HG03521 (cell line): ENCODE measurements around the gene SLC18A3.
A peak's percentile ranks its signal among the peaks of the same experiment; 100 is the strongest.

Source experiments
- ATAC-seq: cut with Tn5 transposase; IDR thresholded peaks from one replicate; pipeline ENCODE4 v1.9.1; 2021; ENCODE audit warnings: mild to moderate bottlenecking, moderate library complexity; ENCODE audit not compliant: unreplicated experiment

Gene SLC18A3

GRCh38 chr10:49595713-49596492 is 14.2 kb upstream of the SLC18A3 start:
- no peak for ATAC-seq

- ATAC-seq: no peak
Observed at GRCh38 chr10:49596493-49596809, 13.7 kb upstream of the SLC18A3 start.

- no peak for ATAC-seq
Observed at GRCh38 chr10:49596836-49597235, 13.3 kb upstream of the SLC18A3 start.

- ATAC-seq: no peak
Observed at GRCh38 chr10:49597426-49598163, 12.5 kb upstream of the SLC18A3 start.

GRCh38 chr10:49598164-49598856 is 11.8 kb upstream of the SLC18A3 start:
- ATAC-seq: no peak

GRCh38 chr10:49598986-49599385 is 11.1 kb upstream of the SLC18A3 start:
- ATAC-seq: no peak

GRCh38 chr10:49599546-49599945 is 10.6 kb upstream of the SLC18A3 start:
- ATAC-seq: no peak

- no peak for ATAC-seq
Observed at GRCh38 chr10:49600046-49600445, 10.1 kb upstream of the SLC18A3 start.

GRCh38 chr10:49600781-49601400 is 9.2 kb upstream of the SLC18A3 start:
- ATAC-seq: no peak

- ATAC-seq: no peak
Observed at GRCh38 chr10:49601857-49602256, 8.3 kb upstream of the SLC18A3 start.

GRCh38 chr10:49602380-49603023 is 7.6 kb upstream of the SLC18A3 start:
- ATAC-seq: no peak

- no peak for ATAC-seq
Observed at GRCh38 chr10:49605216-49605938, 4.7 kb upstream of the SLC18A3 start.

GRCh38 chr10:49605939-49606509 is 4.1 kb upstream of the SLC18A3 start:
- no peak for ATAC-seq

- ATAC-seq: peak; percentile 80
Observed at GRCh38 chr10:49606981-49607535, 3.1 kb upstream of the SLC18A3 start.

- no peak for ATAC-seq
Observed at GRCh38 chr10:49608166-49609005, 1.7 kb upstream of the SLC18A3 start.

GRCh38 chr10:49609006-49609282 is 1.2 kb upstream of the SLC18A3 start:
- no peak for ATAC-seq

- ATAC-seq: no peak
Observed at GRCh38 chr10:49609283-49610113, 612 bp upstream of the SLC18A3 start.
